Left lung (tissue), 10 donors: ENCODE data around the gene XPO4. TPM values are rescaled to one million over a fixed set of nuclear protein-coding genes. Genes with fewer than 3 reads are reported as not detected.

ENCODE experiments used
- ATAC-seq: fragments of 200-7000 bp; cut with Tn5 transposase; one replicate; pipeline ENCODE4 v1.9.1; 2020; ENCODE audit warnings: moderate library complexity
- DNase-seq, 4 donors: peaks; one replicate each; pipeline ENCODE4 v3.0.0-alpha.2; 2013 to 2020
- H3K27ac ChIP-seq, 2 donors: fragments of 200-600 bp; sonication (generic) in 1 of 2; one replicate each; pipeline versions ENCODE4 v1.5.0 to v1.8.0; 2020 to 2021
- H3K27me3 ChIP-seq, 2 donors: fragments of 200-600 bp; sonication (generic) in 1 of 2; one replicate each; pipeline versions ENCODE4 v1.5.0 to v1.8.0; 2020 to 2021
- H3K36me3 ChIP-seq, 2 donors: fragments of 200-600 bp; sonication (generic) in 1 of 2; one replicate each; pipeline versions ENCODE4 v1.5.0 to v1.8.0; 2020 to 2021
- H3K4me1 ChIP-seq, 2 donors: fragments of 200-600 bp; one replicate each; pipeline ENCODE4 v1.8.0; 2021
- H3K4me3 ChIP-seq, 2 donors: fragments of 200-600 bp; sonication (generic) in 1 of 2; one replicate each; pipeline versions ENCODE4 v1.5.0 to v1.8.0; 2020 to 2021; ENCODE audit warnings: mild to moderate bottlenecking in 1 of 2
- H3K9me3 ChIP-seq, 2 donors: fragments of 200-600 bp; sonication (generic) in 1 of 2; one replicate each; pipeline versions ENCODE4 v1.5.0 to v1.8.0; 2020 to 2021
- intact Hi-C, 2 donors: fragments of 100-400 bp; cut with DNase I; formaldehyde crosslinking; loops; one replicate each; pipeline versions ENCODE4 v1.11.2 to v1.14.2; 2022
- polyA plus RNA-seq, 6 donors: library from polyadenylated mRNA; unstranded; fragments of 120-200 nt; gene quantifications; one replicate each; pipeline ENCODE4 v1.2.1, GENCODE V29; 2013; ENCODE audit not compliant: insufficient read length in 6 of 6
- total RNA-seq, 2 donors: library from RNA; stranded (reverse); fragmentation: NEBNext Ultra II Directional; extraction: Animal tissue kit (Norgen Biotek cat#: 25700); gene quantifications; one replicate each; pipeline ENCODE4 v1.2.1, GENCODE V29; 2021
- TF ChIP-seq, protein P1 (sequence below), 2 donors: fragments of 200-600 bp; sonication (generic) in 1 of 2; IDR thresholded peaks; one replicate each; pipeline versions ENCODE4 v1.5.0 to v1.8.0; 2021; ENCODE audit warnings: antibody characterized with exemption in 2 of 2
- donor health status: DM: no; HTN: yes; CAD: no.
- donor health status: DM: no; HTN: no; CAD: no.

Gene XPO4
- total and polyA plus RNA-seq, 8 donors = 18.3 to 24.8 (median 19.4) TPM

DNA sequence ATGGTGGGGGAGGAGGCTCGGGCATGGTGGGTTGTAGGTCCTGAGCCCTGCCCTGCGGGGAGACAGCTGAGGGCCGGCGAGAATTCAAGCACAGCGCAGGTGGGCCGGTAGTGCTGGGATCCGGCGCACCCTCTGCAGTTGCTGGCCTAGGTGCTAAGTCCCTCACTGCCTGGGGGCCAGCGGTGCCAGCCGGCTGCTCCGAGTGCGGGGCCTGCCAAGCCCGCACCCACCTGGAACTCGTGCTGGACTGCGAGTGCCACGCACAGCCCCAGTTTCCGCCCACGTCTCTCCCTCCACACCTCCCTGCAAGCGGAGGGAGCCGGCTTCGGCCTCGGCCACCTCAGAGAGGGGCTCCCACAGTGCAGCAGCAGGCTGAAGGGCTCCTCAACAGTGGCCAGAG is 162.5 kb downstream of the XPO4 start:
- DNase-seq (no peak), ATAC-seq (no peak)
- Histone ChIP-seq H3K27ac (no peak overlapping the region), H3K9me3 (peaks cover 0 to 8% of the 10 kb centered on the region in 2 donors), H3K4me3 (no peak overlapping the region), H3K36me3 (peaks cover 0 to 13% of the 10 kb centered on the region in 2 donors), H3K27me3 (no peaks in the 10 kb centered on the region), H3K4me1 (no peaks in the 10 kb centered on the region)
- TF ChIP-seq, protein P1, sequence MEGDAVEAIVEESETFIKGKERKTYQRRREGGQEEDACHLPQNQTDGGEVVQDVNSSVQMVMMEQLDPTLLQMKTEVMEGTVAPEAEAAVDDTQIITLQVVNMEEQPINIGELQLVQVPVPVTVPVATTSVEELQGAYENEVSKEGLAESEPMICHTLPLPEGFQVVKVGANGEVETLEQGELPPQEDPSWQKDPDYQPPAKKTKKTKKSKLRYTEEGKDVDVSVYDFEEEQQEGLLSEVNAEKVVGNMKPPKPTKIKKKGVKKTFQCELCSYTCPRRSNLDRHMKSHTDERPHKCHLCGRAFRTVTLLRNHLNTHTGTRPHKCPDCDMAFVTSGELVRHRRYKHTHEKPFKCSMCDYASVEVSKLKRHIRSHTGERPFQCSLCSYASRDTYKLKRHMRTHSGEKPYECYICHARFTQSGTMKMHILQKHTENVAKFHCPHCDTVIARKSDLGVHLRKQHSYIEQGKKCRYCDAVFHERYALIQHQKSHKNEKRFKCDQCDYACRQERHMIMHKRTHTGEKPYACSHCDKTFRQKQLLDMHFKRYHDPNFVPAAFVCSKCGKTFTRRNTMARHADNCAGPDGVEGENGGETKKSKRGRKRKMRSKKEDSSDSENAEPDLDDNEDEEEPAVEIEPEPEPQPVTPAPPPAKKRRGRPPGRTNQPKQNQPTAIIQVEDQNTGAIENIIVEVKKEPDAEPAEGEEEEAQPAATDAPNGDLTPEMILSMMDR (IDR thresholded peaks at IDR 0.05) = no peak
- intact Hi-C loops = no loop called here

DNA sequence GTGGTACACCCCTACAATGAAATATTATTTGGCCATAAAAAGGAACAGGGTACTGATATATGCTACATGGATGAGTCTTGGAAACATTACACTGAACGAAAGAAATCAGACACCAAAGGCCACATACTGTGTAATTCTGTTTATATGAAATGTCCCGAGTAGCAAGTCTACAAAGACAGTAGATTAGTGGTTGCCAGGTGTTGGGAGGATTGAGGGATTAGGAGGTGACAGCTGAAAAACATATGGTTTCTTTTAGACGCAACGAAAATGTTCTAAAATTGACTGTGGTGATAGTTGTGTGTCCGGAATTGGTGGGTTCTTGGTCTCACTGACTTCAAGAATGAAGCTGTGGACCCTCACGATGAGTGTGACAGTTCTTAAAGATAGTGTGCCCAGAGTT is 163.9 kb downstream of the XPO4 start:
- Histone ChIP-seq H3K36me3 (peaks cover 0 to 13% of the 10 kb centered on the region in 2 donors), H3K9me3 (peaks cover 0 to 8% of the 10 kb centered on the region in 2 donors), H3K4me1 (no peaks in the 10 kb centered on the region), H3K4me3 (no peak overlapping the region), H3K27me3 (no peaks in the 10 kb centered on the region), H3K27ac (no peak overlapping the region)
- DNase-seq (no peak), ATAC-seq (no peak)
- TF ChIP-seq, protein P1 (IDR thresholded peaks at IDR 0.05) = no peak
- intact Hi-C loops = no loop called here

DNA sequence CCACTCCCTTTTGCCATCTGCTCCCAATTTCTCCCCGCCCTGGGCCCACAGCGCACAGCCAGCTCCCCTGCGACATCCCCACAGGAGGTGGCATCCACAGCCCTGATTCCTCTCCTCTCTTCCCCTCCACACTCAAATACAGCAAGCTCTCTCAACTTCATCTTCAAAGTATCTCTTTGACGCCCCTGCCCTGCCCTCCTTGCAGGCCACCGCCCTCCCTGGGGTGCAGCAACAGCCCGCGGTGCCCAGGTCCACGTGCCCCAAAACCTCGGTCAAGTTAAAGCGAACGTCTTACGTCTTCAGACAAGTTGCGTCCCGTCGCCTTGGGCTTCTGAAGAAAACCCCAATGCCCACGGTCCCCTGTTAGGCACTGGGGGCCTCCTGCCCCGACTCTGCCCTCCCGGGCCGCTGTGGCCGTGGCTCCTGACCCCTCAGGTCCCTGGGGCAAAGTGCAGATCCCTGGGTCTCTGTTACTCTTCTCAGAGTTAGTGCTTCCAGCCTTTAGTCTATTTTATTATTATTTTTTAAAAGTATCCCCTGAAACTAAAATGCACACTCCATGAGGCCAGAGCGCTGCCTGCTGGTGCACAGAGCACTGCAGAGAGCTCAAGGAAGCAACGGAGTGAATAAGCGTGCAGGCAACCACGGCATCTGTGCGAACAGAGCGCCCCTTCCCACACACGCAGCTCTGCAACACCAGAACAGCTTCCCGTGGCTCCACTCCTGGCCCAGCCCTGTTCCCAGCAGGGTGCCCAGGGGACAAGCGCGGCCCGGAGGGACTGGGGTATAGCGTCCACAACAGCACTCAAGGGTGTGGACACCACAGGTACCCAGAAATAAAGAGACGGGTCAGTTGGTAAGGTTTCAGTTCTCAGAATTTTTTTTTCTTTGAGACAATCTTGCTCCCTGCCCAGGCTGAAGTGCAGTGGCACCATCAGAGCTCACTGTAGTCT is 172.6 kb downstream of the XPO4 start:
- Histone ChIP-seq H3K27me3 (no peaks in the 10 kb centered on the region), H3K9me3 (no peaks in the 10 kb centered on the region), H3K4me1 (no peaks in the 10 kb centered on the region), H3K36me3 (peaks cover 0 to 20% of the 10 kb centered on the region in 2 donors), H3K27ac (no peak overlapping the region), H3K4me3 (no peak overlapping the region)
- ATAC-seq (no peak), DNase-seq (no peak)
- intact Hi-C loops = no loop called here
- TF ChIP-seq, protein P1 (IDR thresholded peaks at IDR 0.05) = no peak

DNA sequence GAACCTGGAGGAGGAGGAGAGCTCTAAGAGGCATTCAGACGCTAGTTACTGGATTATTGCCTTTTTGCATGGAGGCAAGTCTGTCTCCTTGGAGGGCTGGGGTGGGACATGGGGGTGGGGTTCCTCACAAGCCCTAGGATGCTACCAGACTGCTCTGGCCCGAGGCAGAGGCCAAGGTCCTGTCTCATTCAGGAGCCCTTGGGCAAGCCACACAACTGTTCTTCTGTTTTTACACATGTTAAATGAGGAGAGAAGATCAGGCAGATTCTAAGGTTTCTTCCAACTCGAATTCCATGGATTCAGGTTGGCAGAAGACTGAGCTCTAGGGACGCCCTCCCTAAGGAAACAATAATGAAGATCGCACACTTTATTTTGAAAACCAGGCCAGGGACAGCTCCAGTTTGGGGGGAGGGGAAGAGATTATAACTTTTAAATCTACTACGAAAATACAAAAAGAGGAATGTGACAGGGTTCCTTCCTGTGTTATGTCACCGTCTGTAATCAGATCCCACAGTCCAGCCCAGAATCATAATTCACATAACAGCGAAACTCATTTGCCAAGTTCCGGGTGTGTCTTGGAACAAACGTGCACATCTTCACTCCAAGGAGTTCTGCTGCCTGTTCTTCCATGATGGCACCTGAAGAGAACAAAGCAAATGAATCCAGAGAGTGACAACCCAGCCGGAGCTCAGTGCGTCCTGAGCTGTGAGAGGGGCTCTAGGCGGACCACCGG is 173.8 kb downstream of the XPO4 start:
- intact Hi-C loops = no loop called here
- H3K9me3 ChIP-seq = no peaks in the 10 kb centered on the region
- DNase-seq (no peak), ATAC-seq (no peak)
- no peak overlapping the region for H3K27ac ChIP-seq
- no peaks in the 10 kb centered on the region for H3K27me3 ChIP-seq
- TF ChIP-seq, protein P1 (IDR thresholded peaks at IDR 0.05) = no peak
- no peaks in the 10 kb centered on the region for H3K4me1 ChIP-seq
- H3K4me3 ChIP-seq = no peak overlapping the region
- H3K36me3 ChIP-seq = peaks cover 0 to 20% of the 10 kb centered on the region in 2 donors

DNA sequence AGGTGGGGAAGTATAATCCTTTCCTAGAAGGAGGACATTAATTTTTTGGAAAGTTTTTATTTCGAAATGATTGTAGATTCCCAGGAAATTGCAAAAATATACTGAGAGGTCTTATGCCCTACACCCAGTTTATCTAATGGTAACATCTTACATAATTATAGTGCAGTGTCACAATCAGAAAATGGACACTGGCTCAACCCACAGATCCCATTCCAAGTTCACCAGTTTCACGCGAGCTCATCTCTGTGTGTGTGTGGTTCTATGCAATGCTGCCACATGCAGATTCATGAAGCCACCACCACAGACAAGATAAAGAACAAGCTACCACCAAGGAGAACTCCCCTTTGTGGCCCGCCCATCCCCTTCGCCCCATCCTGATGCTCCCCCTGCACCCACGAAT is 174.7 kb downstream of the XPO4 start:
- no peak for ATAC-seq
- TF ChIP-seq, protein P1 (IDR thresholded peaks at IDR 0.05) = no peak
- DNase-seq = no peak
- Histone ChIP-seq H3K9me3 (no peaks in the 10 kb centered on the region), H3K27ac (no peak overlapping the region), H3K27me3 (peaks cover 0 to 2% of the 10 kb centered on the region in 2 donors), H3K4me1 (no peaks in the 10 kb centered on the region), H3K36me3 (peaks cover 0 to 20% of the 10 kb centered on the region in 2 donors), H3K4me3 (no peak overlapping the region)
- intact Hi-C loops = no loop called here
